HG02759 (cell line): ENCODE results near the gene ZNF189.
A peak's percentile ranks its signal among the peaks of the same experiment; 100 is the strongest.

ENCODE experiments used
- ATAC-seq: cut with Tn5 transposase; IDR thresholded peaks from one replicate; pipeline ENCODE4 v1.9.1; 2021; ENCODE audit warnings: mild to moderate bottlenecking, moderate library complexity; ENCODE audit not compliant: unreplicated experiment

ZNF189 gene

GRCh38 chr9:101398068-101398929, at the start of gene ZNF189, which contains the start of gene MRPL50:
TSS of gene ZNF189 (plus strand) at chr9:101398851. CDS start at chr9:101399157, 306 bp downstream.
TSS of gene MRPL50 (minus strand) at chr9:101398618. CDS start at chr9:101398592, 26 bp downstream.
- ATAC-seq, result peak; percentile 98

GRCh38 chr9:101350285-101350684, 48.4 kb upstream of the ZNF189 start:
- no peak for ATAC-seq

- no peak for ATAC-seq
Measured at GRCh38 chr9:101352892-101353463, 45.7 kb upstream of the ZNF189 start.

GRCh38 chr9:101353683-101354082, 45.0 kb upstream of the ZNF189 start:
- no peak for ATAC-seq

GRCh38 chr9:101354143-101354764, 44.4 kb upstream of the ZNF189 start:
- no peak for ATAC-seq

GRCh38 chr9:101354765-101355708, 43.6 kb upstream of the ZNF189 start:
- no peak for ATAC-seq

GRCh38 chr9:101356619-101357018, 42.0 kb upstream of the ZNF189 start:
- no peak for ATAC-seq

GRCh38 chr9:101359679-101360078, 39.0 kb upstream of the ZNF189 start:
- no peak for ATAC-seq

- no peak for ATAC-seq
Measured at GRCh38 chr9:101360647-101361046, 38.0 kb upstream of the ZNF189 start.

- no peak for ATAC-seq
Measured at GRCh38 chr9:101362450-101362849, 36.2 kb upstream of the ZNF189 start.

GRCh38 chr9:101365181-101365580, 33.5 kb upstream of the ZNF189 start:
- no peak for ATAC-seq

- no peak for ATAC-seq
Measured at GRCh38 chr9:101366038-101366756, 32.5 kb upstream of the ZNF189 start.

GRCh38 chr9:101367323-101367722, 31.3 kb upstream of the ZNF189 start:
- no peak for ATAC-seq

GRCh38 chr9:101369286-101369685, 29.4 kb upstream of the ZNF189 start:
- no peak for ATAC-seq

- no peak for ATAC-seq
Measured at GRCh38 chr9:101369884-101370531, 28.6 kb upstream of the ZNF189 start.

GRCh38 chr9:101371813-101372212, 26.8 kb upstream of the ZNF189 start:
- no peak for ATAC-seq

GRCh38 chr9:101372327-101373118, 26.1 kb upstream of the ZNF189 start:
- ATAC-seq, result no peak

GRCh38 chr9:101375546-101375945, 23.1 kb upstream of the ZNF189 start:
- ATAC-seq, result no peak
